Progenitor cell of endocrine pancreas (in vitro differentiated cells): ENCODE measurements around the gene CD63. TPM values are rescaled to one million over a fixed set of nuclear protein-coding genes. Genes with fewer than 3 reads are reported as not detected.

Experiments used
- DNase-seq: peaks from one replicate; pipeline ENCODE4 v3.0.0; 2021; ENCODE audit warnings: low spot score; ENCODE audit not compliant: unreplicated experiment
- H3K27ac Mint-ChIP-seq: 2 replicates; pipeline ENCODE4 v1.8.0; 2021; ENCODE audit warnings: mild to moderate bottlenecking, moderate library complexity, mixed read lengths
- H3K27me3 Mint-ChIP-seq: 2 replicates; pipeline ENCODE4 v1.8.0; 2021; ENCODE audit warnings: mixed read lengths
- H3K36me3 Mint-ChIP-seq: 2 replicates; pipeline ENCODE4 v1.8.0; 2022; ENCODE audit warnings: mixed read lengths; ENCODE audit not compliant: insufficient read depth
- H3K4me1 Mint-ChIP-seq: 2 replicates; pipeline ENCODE4 v1.8.0; 2021; ENCODE audit warnings: low read depth, mixed read lengths
- H3K4me3 Mint-ChIP-seq: 2 replicates; pipeline ENCODE4 v1.8.0; 2021; ENCODE audit warnings: low read depth, mild to moderate bottlenecking, moderate library complexity, mixed read lengths
- H3K9me3 Mint-ChIP-seq: 2 replicates; pipeline ENCODE4 v1.8.0; 2021; ENCODE audit warnings: low read depth, mixed read lengths
- CTCF ChIP-seq: fragments of 200-600 bp; sonication (generic); IDR thresholded peaks from one replicate; pipeline ENCODE4 v1.5.0; 2021; ENCODE audit warnings: antibody characterized with exemption, mild to moderate bottlenecking; ENCODE audit not compliant: unreplicated experiment
- total RNA-seq: library from RNA; stranded (reverse); gene quantifications from 2 replicates; pipeline ENCODE4 v1.2.1, GENCODE V29; 2021

CD63 gene
- total RNA-seq, 1 donor from 2014 or later = 407 TPM

- no peak for DNase-seq
- Mint-ChIP-seq H3K27me3 (peaks cover 23% of the 10 kb centered on the region), H3K9me3 (no peaks in the 10 kb centered on the region), H3K36me3 (peaks cover 2% of the 10 kb centered on the region), H3K4me1 (peaks cover 9% of the 10 kb centered on the region), H3K27ac (no peak overlapping the region), H3K4me3 (peak overlapping the region; percentile 80)
- no peak for TF ChIP-seq CTCF
Measured at GRCh38 chr12:55682087-55682796, 46.6 kb downstream of the CD63 start.

DNA sequence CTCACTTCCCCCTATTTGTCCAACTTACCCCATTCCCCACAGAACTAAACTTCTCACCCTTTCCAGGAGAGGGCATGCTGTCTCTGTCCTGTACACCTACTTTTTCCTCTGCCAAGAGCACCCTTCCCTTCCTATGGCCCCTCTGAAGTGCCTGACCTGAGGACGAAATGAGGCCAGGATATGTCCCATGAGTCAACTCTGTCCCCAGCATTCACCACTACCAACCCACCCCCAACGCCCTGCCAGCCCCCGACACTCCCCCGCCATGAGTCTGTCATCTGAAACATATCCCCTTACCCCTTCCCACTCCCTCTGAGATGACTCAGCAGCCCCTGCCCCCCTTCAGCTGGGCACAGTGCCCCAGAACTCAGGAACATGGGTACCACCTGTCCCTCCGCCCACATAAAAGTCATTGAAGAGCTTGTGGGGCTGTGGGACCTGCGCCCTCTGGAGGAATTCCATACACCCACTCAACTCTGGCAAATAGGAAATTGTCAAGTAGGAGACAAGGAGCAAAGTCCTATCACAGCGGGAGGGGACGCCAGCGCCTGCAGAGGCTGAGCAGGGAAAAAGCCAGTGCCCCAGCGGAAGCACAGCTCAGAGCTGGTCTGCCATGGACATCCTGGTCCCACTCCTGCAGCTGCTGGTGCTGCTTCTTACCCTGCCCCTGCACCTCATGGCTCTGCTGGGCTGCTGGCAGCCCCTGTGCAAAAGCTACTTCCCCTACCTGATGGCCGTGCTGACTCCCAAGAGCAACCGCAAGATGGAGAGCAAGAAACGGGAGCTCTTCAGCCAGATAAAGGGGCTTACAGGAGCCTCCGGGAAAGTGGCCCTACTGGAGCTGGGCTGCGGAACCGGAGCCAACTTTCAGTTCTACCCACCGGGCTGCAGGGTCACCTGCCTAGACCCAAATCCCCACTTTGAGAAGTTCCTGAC lies 47.4 kb downstream of the CD63 start:
- H3K4me3 Mint-ChIP-seq = peak overlapping the region; percentile 80
- H3K4me1 Mint-ChIP-seq = peaks cover 9% of the 10 kb centered on the region
- no peaks in the 10 kb centered on the region for H3K36me3 Mint-ChIP-seq
- peak; percentile 32 for DNase-seq
- no peaks in the 10 kb centered on the region for H3K9me3 Mint-ChIP-seq
- H3K27ac Mint-ChIP-seq = peak overlapping the region; percentile 78
- H3K27me3 Mint-ChIP-seq = peaks cover 20% of the 10 kb centered on the region
- peak; percentile 56 for TF ChIP-seq CTCF

GRCh38 chr12:55679691-55680090 lies 49.1 kb downstream of the CD63 start:
- Mint-ChIP-seq H3K27me3 (peaks cover 25% of the 10 kb centered on the region), H3K36me3 (no peaks in the 10 kb centered on the region), H3K4me3 (no peak overlapping the region), H3K4me1 (peaks cover 9% of the 10 kb centered on the region), H3K27ac (no peak overlapping the region), H3K9me3 (no peaks in the 10 kb centered on the region)
- DNase-seq = no peak
- TF ChIP-seq CTCF = no peak

GRCh38 chr12:55676707-55677106 lies 52.1 kb downstream of the CD63 start:
- no peak for DNase-seq

More at GRCh38 chr12:55676707-55677106, 52.1 kb downstream of the CD63 start:
- Mint-ChIP-seq H3K9me3 (no peaks in the 10 kb centered on the region), H3K27ac (no peak overlapping the region), H3K36me3 (no peaks in the 10 kb centered on the region), H3K27me3 (peaks cover 22% of the 10 kb centered on the region), H3K4me1 (peaks cover 8% of the 10 kb centered on the region), H3K4me3 (no peak overlapping the region)
- no peak for TF ChIP-seq CTCF
